HG02870 (cell line): Measurements from ENCODE around the gene WEE1.
"Not testable (repeated sequence)": the region's sequence is repeated elsewhere in the genome, so short reads cannot be mapped to it uniquely, and the experiment has no call there.

ENCODE experiments used
- ATAC-seq: cut with Tn5 transposase; IDR thresholded peaks from one replicate; pipeline ENCODE4 v1.9.1; 2021; ENCODE audit warnings: mild to moderate bottlenecking, moderate library complexity; ENCODE audit not compliant: unreplicated experiment

WEE1 gene

DNA sequence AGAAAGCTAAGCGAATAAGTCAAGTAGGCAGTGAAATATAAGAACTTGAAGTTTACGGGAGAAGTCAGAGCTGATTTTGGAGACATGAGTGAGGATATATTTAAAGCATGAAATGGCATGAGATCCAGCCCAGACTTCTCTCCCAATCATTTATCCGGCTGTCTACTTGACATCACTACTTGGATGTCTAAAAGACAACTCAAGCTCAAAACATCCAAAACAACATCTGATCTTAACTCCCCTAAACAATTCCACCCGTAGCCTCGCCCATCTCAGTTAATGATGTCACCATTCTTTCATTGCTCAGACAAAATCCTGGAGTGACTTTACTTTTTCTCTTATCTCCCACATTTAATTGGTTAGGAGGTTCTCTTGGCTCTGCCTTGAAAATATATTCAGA is 44.5 kb downstream of the WEE1 start:
- no peak for ATAC-seq

GRCh38 chr11:9619004-9619403 is 45.5 kb downstream of the WEE1 start:
- no peak for ATAC-seq

DNA sequence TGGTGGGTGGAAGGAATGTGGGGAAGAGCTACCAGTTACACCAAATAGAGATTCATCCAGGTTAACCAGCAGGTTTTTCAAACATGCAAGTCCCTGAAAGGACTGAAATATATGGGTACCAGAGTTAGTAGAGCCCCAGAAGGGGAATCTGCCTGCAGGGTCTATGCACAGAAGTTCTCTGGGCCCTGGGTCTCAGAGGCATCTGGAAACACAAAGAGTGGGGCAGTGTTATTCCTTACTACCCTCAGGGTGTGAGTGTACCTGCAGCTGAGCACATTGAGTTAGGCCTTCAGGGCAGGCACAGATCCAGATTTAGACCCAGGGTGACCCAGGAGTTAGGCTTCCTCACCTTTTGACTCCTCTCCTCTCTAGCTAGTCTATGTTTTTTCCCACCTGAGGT is 46.5 kb downstream of the WEE1 start:
- ATAC-seq: no peak

DNA sequence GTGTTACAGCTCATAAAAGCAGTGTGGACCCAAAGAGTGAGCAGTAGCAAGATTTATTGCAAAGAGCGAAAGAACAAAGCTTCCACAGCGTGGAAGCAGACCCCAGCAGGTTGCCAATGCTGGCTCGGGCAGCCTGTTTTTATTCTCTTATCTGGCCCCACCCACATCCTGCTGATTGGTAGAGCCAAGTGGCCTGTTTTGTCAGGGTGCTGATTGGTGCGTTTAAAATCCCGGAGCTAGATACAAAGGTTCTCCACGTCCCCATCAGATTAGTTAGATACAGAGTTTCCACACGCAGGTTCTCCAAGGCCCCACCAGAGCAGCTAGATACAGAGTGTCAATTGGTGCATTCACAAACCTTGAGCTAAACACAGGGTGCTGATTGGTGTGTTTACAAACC is 48.9 kb downstream of the WEE1 start:
- not testable (repeated sequence) for ATAC-seq

DNA sequence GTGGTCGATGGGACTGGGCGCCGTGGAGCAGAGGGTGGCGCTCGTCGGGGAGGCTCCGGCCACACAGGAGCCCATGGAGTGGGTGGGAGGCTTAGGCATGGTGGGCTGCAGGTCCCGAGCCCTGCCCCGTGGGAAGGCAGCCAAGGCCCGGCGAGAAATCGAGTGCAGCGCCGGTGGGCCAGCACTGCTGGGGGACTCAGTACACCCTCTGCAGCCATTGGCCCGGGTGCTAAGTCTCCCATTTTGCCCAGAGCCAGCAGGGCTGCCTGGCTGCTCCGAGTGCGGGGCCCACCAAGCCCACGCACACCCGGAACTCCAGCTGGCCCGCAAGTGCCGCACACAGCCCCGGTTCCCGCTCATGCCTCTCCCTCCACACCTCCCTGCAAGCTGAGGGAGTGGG is 49.6 kb downstream of the WEE1 start:
- not testable (repeated sequence) for ATAC-seq

DNA sequence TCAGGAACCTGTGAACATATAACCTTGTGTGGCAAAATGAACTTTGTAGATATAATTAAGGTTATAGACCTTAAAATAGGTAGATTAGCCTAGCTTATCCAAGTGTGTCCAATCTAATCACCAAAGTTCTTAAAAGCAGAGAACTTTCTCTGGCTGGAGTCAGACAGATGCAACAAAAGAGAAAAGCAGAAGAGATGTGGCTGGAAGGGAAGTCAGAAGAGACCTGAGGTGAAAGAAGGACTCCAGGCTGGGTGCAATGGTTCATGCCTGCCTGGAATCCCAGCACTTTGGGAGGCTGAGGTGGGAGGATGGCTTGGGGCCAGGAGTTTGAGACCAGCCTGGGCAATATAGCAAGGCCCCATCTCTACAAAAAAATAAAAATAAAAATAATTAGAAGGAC is 51.0 kb downstream of the WEE1 start:
- ATAC-seq: no peak

GRCh38 chr11:9625162-9625561 is 51.7 kb downstream of the WEE1 start:
- no peak for ATAC-seq

DNA sequence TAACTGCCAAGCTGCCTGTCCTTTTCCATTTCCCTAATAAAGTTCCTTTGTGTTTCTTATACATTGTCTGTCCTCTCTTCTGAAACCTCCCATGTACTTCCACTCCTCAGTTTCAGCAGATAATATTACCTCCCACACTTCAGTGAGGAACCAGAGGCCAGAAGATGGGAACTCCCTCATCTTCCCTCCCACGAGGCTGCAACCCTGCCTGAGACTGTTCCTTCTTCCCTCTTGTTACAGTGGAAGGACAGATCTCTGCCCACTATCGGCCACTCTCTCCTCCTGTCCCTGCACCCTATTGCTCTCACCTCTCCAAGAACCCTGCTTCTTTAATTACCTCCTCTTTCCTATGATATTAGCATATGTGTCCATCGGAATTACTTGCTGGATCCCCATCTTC is 52.3 kb downstream of the WEE1 start:
- ATAC-seq: no peak

- no peak for ATAC-seq
Observed at GRCh38 chr11:9626496-9627394, 53.3 kb downstream of the WEE1 start.

GRCh38 chr11:9629064-9629463 is 55.6 kb downstream of the WEE1 start:
- ATAC-seq: no peak

DNA sequence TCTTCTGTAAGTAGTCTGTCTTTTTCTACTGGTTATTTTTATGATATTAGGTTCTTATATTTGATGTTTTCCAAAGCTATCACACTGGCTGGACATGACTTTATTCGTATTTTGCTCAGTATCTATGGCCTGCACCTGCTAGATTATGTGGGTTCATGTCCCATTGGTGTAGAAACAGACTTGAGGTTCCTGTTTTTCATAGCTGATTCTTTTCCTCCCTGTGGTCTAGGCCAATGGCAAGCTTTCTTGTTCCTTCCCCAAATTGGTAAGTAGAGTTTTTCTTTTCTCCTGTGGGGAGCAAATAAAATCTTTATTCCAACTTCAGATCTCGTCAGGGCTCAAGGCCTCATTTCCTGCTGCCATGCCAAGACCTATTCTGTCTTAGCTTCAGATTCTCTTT is 60.2 kb downstream of the WEE1 start:
- no peak for ATAC-seq

GRCh38 chr11:9636691-9637090 is 63.2 kb downstream of the WEE1 start:
- ATAC-seq: no peak

- no peak for ATAC-seq
Observed at GRCh38 chr11:9639099-9639498, 65.6 kb downstream of the WEE1 start.
